NCI-H82 (cell line): ENCODE data around the gene KCNF1.

ENCODE experiments used
- DNase-seq: peaks from one replicate; lab custom pipeline; 2025; lab: John Stamatoyannopoulos, UW

Gene KCNF1, protein sequence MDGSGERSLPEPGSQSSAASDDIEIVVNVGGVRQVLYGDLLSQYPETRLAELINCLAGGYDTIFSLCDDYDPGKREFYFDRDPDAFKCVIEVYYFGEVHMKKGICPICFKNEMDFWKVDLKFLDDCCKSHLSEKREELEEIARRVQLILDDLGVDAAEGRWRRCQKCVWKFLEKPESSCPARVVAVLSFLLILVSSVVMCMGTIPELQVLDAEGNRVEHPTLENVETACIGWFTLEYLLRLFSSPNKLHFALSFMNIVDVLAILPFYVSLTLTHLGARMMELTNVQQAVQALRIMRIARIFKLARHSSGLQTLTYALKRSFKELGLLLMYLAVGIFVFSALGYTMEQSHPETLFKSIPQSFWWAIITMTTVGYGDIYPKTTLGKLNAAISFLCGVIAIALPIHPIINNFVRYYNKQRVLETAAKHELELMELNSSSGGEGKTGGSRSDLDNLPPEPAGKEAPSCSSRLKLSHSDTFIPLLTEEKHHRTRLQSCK

GRCh38 chr2:10911291-10912075 is at the start of gene KCNF1:
KCNF1 (plus strand) TSS chr2:10911934; CDS start chr2:10912427, 493 bp downstream.
- DNase-seq, result peak; percentile 90

DNA sequence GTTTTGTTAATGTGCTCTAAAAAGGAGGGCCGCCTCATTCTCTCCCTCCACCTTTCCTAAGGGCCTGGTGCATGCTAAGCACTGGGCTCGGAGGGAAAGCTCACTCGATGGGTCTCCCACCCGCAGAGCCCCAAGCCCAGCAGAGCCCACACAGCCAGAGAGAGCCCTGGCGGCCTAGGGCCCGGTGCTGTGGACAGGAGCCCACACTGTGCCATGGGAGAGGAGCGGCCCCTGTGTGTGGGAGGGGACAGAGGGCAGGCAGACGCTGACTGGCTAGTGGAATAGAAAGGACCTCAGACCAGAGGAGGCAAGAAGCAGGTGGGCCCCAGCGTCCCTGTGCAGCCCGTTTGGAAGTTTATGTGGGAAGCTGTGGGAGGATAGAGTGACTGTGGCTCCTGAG is 49.4 kb upstream of the KCNF1 start:
- DNase-seq, result no peak

GRCh38 chr2:10863047-10863446 is 48.7 kb upstream of the KCNF1 start:
- no peak for DNase-seq

DNA sequence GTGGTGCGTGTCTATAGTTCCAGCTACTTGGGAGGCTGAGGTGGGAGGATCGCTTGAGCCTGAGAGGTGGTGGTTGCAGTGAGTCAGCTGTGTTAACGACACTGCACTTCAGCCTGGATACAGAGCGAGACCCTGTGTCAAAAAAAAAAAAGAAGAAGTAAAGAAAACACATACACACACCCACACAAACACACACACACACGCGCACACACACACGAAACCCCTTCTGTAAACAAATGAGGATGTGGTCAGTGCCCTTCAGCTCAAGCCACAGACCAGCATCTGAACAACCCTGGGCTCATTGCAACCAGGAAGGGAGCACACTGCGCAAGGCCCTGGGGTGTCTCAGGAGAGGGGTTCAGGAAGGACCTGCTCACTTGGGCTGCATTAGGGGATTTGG is 47.9 kb upstream of the KCNF1 start:
- no peak for DNase-seq

GRCh38 chr2:10864251-10864650 is 47.5 kb upstream of the KCNF1 start:
- no peak for DNase-seq

DNA sequence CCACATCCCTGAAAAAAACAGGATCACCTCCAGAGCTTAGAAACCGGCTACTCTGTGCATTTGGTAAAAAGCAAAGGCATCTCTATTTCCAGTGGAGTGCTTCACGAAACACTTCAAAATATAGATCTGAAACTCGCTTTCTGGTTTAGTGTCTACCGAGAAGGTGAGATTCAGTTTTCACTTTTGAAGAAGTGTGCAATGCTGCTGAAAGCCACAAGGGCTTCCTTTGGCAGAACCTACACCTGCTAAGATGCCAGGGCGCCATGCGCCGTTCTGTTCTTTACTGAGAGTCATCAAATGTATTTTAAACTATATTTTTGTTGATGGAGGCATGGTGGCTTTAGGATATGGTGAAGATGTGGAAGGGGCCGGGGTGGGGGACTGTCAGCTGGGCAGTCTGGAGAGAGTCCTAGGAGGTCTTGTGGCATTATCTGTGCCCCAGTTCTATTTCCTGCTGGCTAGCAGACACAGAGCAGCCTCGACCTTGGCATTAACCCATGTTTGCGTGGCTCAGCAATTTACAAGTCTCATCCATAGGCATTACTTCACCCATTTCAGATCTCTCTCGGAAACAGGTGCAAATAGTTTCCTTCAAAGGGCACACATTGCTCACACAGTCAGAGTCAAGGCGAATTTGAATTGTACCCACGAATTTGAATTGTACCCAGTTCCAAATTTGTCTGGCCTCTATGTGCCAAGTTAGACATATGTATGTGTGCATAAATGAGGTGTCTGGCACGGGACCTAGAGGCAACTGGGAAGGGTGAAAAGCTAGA is 46.7 kb upstream of the KCNF1 start:
- no peak for DNase-seq

- DNase-seq, result no peak
These were observed 45.9 kb upstream of the KCNF1 start for GRCh38 chr2:10865841-10866240.

DNA sequence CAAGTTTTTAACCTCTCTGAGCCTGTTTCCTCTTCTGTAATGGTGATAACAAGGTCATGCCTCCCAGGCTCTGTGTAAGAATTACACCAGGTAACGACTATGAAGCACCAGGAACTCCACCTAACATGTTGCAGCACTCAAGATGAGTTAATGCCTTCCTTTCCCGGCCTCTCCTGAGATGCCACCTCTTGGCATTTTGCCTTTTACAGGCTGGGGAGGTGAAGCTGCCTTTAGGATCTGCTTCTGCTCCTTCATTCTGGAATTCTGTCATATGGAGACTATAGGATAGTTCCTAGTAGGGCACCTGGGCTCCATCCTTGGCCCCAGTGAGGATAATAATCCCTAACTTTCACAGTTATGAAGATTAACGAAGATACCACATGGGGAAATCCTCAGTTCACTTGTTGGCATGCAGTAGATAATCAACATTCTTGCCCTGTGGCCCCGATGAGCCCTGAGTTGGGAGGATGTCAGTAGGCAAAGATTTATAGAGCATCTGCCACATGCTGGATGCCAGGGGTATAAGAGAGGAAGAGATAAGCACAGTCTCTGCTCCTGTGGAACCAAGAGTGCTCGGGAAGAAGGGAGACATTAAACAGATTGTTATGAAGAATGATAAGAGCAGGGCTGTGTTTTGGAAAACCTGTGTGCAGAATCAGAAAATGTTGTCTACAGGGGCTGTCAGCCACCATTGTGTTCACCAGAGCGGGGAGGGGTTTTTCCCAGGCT is 43.9 kb upstream of the KCNF1 start:
- DNase-seq, result peak; percentile 40

DNA sequence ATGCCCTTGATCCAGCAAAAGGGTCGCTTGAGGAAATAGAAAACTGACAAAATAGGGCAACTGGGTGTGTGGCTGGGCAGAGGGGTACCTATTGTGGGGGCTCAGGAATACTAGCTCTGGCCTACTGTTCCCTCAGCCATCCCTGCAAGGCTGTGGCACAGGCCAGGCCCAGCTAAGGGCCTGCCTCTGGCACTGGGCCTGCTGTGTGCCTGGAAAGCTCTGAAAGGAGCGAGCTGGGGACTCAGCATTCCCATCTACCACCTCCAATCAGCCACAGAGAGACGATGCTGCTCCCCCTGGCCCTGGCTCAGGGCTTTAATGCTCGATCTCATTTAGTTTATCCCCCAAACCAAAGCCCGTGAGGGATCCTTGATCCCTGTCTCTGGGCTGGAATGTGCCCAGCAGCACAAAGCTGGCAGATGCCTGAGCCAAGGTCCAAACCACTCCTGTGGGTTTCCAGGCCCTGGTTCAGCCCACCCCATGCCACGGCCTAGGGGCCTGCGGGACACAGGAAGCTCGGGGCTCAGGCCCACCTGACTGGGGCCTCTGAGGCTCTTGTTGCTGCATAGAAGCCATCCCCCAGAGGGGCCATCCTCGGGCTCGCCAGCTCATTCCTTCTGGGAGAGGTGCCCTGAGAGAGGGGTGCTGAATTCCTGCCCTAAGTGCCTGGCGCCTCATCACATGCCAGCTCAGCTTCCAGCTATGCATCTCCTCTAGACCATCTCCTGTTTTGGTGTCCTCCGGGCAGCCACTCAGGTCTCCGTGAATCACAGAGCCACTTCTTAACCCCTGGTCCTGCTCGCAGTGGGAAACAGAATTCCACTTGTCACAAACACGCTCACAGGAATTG is 43.0 kb upstream of the KCNF1 start:
- peak; percentile 55 for DNase-seq

DNA sequence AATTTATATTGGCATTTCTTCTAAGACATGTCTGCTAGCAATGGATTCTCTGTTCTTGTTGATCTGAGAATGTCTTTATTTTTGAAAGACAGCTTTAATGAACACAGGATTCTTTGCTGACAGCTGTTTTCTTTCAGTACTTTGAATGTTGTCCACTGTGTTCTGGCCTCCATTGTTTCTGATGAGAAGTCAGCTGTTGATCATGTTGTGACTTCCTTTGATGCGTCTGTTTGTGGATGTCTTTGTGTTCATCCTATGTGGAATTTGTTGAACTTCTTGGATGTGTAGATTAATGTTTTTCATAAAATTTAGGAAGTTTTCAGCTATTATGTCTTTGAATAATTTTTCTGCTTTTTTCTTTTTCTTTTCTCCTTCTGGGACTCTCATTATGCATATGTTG is 39.8 kb upstream of the KCNF1 start:
- no peak for DNase-seq

DNA sequence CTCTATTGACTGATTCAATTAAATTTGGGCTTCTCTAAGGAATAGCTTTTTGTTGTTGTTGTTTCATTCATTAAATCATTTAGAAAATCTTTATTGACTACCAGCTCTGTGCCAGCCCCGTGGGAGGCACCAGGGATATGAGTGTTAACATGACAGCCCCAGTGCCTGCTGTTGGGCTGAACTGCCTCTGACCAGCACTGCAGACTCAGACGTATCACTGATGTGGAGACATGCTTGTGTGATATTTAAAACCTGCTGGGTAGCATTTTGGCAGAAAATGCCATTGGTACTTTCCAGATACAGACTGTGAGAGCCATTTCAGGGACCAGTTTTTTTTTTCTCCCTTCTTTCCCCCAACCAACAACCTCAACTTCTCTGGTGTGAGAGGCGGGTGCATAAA is 38.6 kb upstream of the KCNF1 start:
- DNase-seq, result no peak

DNA sequence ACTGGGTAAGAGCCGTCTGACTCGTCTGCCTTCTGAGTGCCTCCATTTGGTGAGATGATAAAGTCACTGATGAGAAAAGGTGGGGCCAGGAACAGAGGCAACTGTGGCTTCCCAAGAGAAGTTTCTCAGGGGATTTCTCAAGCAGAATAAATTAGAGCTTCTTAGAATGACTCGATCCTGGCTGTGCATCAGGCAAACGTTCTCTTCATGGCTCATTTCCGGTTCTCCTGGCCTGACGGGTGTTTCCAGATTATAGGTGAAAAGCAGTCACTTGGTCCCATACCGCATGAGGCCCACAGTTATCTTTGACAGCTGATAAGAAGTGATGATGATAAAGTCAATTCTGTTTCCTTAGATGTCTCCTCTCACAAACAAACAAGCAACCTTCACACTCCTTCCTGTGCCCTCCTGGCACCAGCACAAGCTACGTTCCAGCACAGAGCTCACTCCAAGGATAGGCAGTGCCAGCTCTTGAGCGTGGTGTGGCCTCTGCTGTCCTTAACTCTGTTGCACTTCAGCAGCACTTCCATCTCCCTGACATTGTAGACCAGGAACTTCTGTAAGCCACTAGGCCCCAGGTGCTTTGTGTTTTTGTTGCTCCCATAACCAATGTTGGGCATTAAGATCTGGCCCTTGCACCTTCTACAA is 37.8 kb upstream of the KCNF1 start:
- no peak for DNase-seq

- DNase-seq, result no peak
These were observed 36.6 kb upstream of the KCNF1 start for GRCh38 chr2:10875126-10875525.

DNA sequence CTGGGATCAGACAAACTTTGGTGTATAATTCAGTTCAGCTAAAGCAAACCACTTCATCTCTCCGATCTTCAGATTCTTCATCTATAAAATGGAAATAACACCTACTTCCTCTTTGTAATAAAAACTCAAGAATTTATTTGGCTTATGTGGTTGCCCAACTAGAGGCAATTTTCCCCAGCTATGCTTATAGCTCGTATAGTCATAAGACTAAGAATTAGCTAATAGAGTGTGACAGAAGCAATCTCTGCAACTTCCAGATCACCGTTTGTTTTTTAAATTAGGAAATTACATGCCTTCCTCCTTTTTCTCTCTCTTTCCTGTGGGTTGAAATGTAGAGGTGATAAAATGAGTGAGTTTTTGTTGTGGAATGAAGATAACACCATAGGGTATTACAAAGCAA is 35.3 kb upstream of the KCNF1 start:
- no peak for DNase-seq

DNA sequence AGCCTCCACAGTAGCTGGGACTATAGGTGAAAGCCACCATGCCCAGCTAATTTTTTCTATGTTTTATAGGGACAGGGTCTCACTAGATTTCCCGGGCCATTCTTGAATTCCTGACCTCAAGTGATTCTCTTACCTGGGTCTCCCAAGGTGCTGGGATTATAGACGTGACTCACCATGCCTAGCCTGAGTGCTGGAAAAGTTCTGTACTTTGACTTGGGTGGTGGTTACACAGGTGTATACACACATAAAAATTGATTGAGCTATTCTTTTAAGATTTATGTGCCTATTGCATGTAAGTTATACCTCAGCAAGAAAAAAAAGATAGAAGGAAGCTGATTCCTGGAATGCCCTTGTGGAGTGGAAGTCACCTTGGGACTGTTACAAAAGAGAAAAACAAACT is 34.8 kb upstream of the KCNF1 start:
- no peak for DNase-seq

- no peak for DNase-seq
These were observed 34.1 kb upstream of the KCNF1 start for GRCh38 chr2:10877651-10878111.

DNA sequence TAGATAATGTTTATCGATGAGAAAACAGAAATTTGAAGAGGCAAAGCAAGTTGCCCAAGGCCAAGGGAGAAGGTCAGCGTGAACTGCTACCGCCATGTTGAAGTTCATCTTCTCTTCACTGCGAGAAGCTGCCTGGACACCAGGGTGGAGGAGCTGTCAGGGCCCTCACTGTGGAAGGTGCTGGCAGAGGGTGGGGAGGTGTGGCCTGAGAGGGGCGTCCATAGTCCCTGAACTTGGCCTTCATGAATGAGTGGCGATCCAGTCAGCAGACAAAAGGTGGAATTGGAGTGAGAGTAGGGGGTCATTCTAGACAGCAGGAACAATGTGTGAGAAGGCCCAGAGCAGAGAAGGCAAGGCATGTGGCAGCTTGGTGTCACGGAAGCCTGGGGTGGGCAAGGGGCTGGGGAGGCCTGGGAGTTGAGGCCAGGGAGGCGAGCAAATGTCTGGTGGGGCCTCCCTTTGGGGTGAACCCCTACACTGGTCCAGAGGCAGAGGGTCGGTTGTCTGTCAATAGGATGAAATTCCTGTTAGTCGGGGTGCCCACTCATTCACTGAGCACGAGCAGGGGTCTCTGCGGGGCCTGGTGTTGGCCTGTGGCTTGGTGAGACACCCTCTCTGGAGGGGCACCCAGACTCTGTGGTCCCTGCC is 33.3 kb upstream of the KCNF1 start:
- no peak for DNase-seq

DNA sequence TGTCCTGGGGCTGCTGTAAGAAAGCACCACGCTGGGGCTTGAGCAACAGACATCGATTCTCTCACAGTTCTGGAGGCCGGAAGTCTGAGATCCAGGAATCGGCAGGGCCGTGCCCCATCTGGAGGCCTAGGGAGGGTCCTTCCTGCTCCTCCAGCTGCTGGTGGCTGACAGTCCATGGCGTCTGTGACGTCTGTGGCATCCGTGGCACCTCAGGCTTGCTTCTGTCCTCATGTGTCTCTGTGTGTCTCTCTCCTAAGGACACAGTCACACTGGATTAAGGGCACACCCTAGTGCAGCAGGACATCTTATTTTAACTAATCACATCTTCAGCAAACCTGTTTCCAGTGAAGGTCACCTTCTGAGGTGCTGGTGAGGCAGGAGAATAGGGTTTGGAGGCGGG is 32.6 kb upstream of the KCNF1 start:
- DNase-seq, result no peak
